Measurements from ENCODE around the gene IL17RA. TPM values are rescaled to one million over a fixed set of nuclear protein-coding genes. Genes with fewer than 3 reads are reported as not detected.

IL17RA gene
- total and polyA plus RNA-seq, 4 donors: 3.0 to 28.3 (median 14.6) TPM

DNA sequence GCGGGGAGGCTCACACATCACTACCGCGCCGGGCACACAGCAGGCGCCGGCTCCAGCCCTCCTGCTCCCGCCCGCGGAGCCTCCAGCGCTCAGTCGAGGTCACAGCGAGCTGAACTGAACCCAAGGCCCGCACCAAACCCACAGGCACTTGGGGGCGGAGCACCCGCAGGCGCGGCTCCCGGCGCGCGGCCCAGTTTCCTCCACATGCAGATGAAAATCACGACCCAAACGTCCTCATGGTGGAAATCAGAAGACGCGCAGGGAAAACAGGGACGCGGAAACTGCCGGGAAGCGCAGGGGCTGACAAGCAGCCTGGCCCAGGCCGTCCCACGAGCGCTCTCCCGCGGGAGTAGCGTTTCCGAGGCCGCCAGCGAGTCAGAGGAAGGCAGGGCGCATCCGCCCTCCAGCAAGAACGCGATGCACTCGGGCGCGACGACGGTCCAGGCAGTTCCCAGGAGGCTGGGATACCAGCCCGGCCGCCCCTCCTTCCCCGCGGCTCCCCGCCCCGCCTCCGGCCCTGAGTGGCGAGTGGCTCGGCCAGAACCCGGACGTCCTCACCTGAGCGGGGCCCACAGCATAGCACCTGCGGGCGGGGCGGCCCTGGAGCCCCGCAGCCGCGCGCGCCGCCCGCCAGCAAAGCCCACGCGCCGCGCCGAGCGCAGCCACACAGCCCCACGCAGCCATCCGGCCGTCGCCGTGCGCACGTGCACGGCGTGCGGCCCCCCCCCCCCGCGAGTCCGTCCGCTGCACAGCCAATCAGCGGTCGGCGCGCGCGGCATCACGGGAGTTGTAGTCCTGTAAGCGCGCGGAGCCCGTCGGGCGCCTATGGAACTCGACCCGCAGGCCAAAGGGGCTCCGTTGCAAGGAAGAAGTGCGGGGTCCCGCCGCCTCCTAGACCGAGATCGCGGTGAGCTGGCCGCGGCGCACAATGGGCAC is 74.0 kb downstream of the IL17RA start, which contains the start of gene HDHD5:
Gene HDHD5, minus strand, starts transcription at position 710 of the 936 bp plus-strand sequence. Its CDS starts 26 bp downstream, at position 684.
- H3K9me3 ChIP-seq (ENCODE audit: control insufficient read depth, low read length): no peaks in the 10 kb centered on the region
- no peaks in the 10 kb centered on the region for H3K4me1 ChIP-seq (ENCODE audit: control insufficient read depth in 1 of 2, insufficient read depth in 2 of 2, low read length in 2 of 2)
- 0 to 1% methylated on average over 80 to 114 of the region's 114 CpGs for WGBS, 2 donors
- peak; percentile 95 for ATAC-seq (ENCODE audit: low FRiP score)
- peak within 1 kb of the TSS; percentile 16 to 46 for H3K27ac ChIP-seq (ENCODE audit: low read depth in 1 of 2, low read length in 2 of 2)
- H3K4me3 ChIP-seq (ENCODE audit: low read length in 2 of 2): peak within 1 kb of the TSS; percentile 48 to 77
- no peaks in the 10 kb centered on the region for H3K36me3 ChIP-seq (ENCODE audit: control insufficient read depth in 1 of 2, insufficient read depth in 2 of 2, low read length in 1 of 2)
- DNase-seq: peak; percentile 94 to 96
- H3K27me3 ChIP-seq (ENCODE audit: control insufficient read depth in 1 of 2, insufficient read depth in 2 of 2, low read length in 1 of 2): no peaks in the 10 kb centered on the region
- intact Hi-C loops (cut with DNase I): loop anchor here in 1 of 2 donors (2.0 kb wide), 1 partner anchor 74 kb away; the partner anchor contains the start of gene IL17RA

GRCh38 chr22:17159504-17159951 is 74.7 kb downstream of the IL17RA start:
- DNase-seq: peak; percentile 58 to 81
- 9 to 11% methylated on average over 27 to 35 of the region's 35 CpGs for WGBS, 2 donors
- no peaks in the 10 kb centered on the region for H3K4me1 ChIP-seq (ENCODE audit: control insufficient read depth in 1 of 2, insufficient read depth in 2 of 2, low read length in 2 of 2)
- ATAC-seq (ENCODE audit: low FRiP score): peak; percentile 70
- H3K27ac ChIP-seq (ENCODE audit: low read depth in 1 of 2, low read length in 2 of 2): peak overlapping the region in 1 of 2 donors; percentile 18
- H3K4me3 ChIP-seq (ENCODE audit: low read length in 2 of 2): peak overlapping the region; percentile 48 to 77
- no peaks in the 10 kb centered on the region for H3K9me3 ChIP-seq (ENCODE audit: control insufficient read depth, low read length)
- no peaks in the 10 kb centered on the region for H3K27me3 ChIP-seq (ENCODE audit: control insufficient read depth in 1 of 2, insufficient read depth in 2 of 2, low read length in 1 of 2)
- H3K36me3 ChIP-seq (ENCODE audit: control insufficient read depth in 1 of 2, insufficient read depth in 2 of 2, low read length in 1 of 2): no peaks in the 10 kb centered on the region
- intact Hi-C loops (cut with DNase I): loop anchor here in 1 of 2 donors (2.0 kb wide), 1 partner anchor 75 kb away; the partner anchor contains the start of gene IL17RA

- Histone ChIP-seq H3K36me3 (ENCODE audit: control insufficient read depth in 1 of 2, insufficient read depth in 2 of 2, low read length in 1 of 2) (no peaks in the 10 kb centered on the region), H3K9me3 (ENCODE audit: control insufficient read depth, low read length) (no peaks in the 10 kb centered on the region), H3K4me1 (ENCODE audit: control insufficient read depth in 1 of 2, insufficient read depth in 2 of 2, low read length in 2 of 2) (no peaks in the 10 kb centered on the region), H3K4me3 (ENCODE audit: low read length in 2 of 2) (no peak overlapping the region), H3K27me3 (ENCODE audit: control insufficient read depth in 1 of 2, insufficient read depth in 2 of 2, low read length in 1 of 2) (no peaks in the 10 kb centered on the region), H3K27ac (ENCODE audit: low read depth in 1 of 2, low read length in 2 of 2) (no peak overlapping the region)
- intact Hi-C loops (cut with DNase I): no loop called here
- DNase-seq (peak in 1 of 2 donors; percentile 1), ATAC-seq (ENCODE audit: low FRiP score) (no peak)
- 93 to 99% methylated on average over 3 of the region's 3 CpGs for WGBS, 2 donors
These were observed 77.2 kb downstream of the IL17RA start for GRCh38 chr22:17161991-17162390.

DNA sequence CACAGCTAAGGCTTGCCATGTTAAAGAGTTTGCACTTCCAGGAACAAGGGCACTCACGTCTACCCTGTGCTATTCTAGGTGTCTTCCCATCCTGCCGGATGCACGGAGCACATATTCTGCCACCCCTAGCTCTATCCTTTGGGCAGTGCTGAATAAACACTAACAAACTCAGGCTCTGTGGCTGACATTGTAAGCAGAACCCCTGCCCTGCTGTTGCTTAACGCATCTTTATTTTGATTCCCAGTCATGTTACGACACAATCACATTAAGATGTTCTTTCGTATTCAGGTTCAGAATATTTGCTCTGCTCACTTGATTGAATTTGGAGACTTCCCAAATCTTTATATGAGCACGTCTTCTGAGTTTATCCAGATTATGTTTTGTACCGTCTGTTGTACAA is 77.9 kb downstream of the IL17RA start:
- no peaks in the 10 kb centered on the region for H3K36me3 ChIP-seq (ENCODE audit: control insufficient read depth in 1 of 2, insufficient read depth in 2 of 2, low read length in 1 of 2)
- no peaks in the 10 kb centered on the region for H3K4me1 ChIP-seq (ENCODE audit: control insufficient read depth in 1 of 2, insufficient read depth in 2 of 2, low read length in 2 of 2)
- H3K27me3 ChIP-seq (ENCODE audit: control insufficient read depth in 1 of 2, insufficient read depth in 2 of 2, low read length in 1 of 2): no peaks in the 10 kb centered on the region
- no peak overlapping the region for H3K27ac ChIP-seq (ENCODE audit: low read depth in 1 of 2, low read length in 2 of 2)
- no peak overlapping the region for H3K4me3 ChIP-seq (ENCODE audit: low read length in 2 of 2)
- ATAC-seq (ENCODE audit: low FRiP score) (no peak), DNase-seq (peak in 1 of 2 donors; percentile 0)
- no peaks in the 10 kb centered on the region for H3K9me3 ChIP-seq (ENCODE audit: control insufficient read depth, low read length)
- intact Hi-C loops (cut with DNase I): no loop called here
- WGBS, 2 donors: 73 to 79% methylated on average over 8 of the region's 8 CpGs

DNA sequence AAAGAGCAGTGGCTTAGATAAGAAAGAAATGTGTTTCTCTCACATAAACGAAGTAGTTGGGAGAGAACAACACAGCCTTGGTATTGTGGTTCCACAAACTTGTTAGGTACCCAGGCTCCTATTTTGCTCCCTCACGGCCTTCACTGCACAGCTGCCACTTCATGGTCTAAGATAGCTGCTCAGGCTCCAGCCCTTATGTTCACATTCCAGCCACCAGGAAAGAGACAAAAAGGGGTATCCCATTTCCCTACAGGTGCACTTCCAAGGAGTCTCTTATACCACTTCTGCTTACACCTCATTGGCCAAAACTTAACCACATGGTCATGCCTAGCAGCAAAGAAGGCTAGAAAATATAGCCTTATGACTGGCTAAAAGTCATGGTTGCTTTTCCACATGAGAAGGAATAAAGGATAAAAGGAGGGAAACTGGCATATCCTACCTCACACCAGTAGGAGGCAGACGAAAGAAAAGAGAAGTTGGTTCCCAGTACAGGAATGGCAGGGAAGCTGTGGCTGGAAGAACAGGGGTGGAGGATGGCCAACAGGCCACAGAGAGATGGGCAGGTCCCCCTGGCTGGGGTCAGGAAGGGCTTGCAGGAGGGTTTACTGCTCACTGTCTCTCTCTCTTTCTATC is 79.7 kb downstream of the IL17RA start:
- Histone ChIP-seq H3K4me1 (ENCODE audit: control insufficient read depth in 1 of 2, insufficient read depth in 2 of 2, low read length in 2 of 2) (no peaks in the 10 kb centered on the region), H3K9me3 (ENCODE audit: control insufficient read depth, low read length) (no peaks in the 10 kb centered on the region), H3K27me3 (ENCODE audit: control insufficient read depth in 1 of 2, insufficient read depth in 2 of 2, low read length in 1 of 2) (no peaks in the 10 kb centered on the region), H3K4me3 (ENCODE audit: low read length in 2 of 2) (no peak overlapping the region), H3K27ac (ENCODE audit: low read depth in 1 of 2, low read length in 2 of 2) (no peak overlapping the region), H3K36me3 (ENCODE audit: control insufficient read depth in 1 of 2, insufficient read depth in 2 of 2, low read length in 1 of 2) (no peaks in the 10 kb centered on the region)
- intact Hi-C loops (cut with DNase I): no loop called here
- WGBS, 2 donors: 84 to 90% methylated on average over 3 of the region's 3 CpGs
- DNase-seq (no peak), ATAC-seq (ENCODE audit: low FRiP score) (no peak)

Other genes with a start within 250 kb of the IL17RA start
- gene GAB4, start 76.8 kb upstream of the IL17RA start, total RNA-seq: not detected
- not detected for gene GAB4, start 76.8 kb upstream of the IL17RA start, polyA plus RNA-seq
- gene TMEM121B, start 36.4 kb downstream of the IL17RA start, total RNA-seq: under 1 TPM; 0.68 to 0.87 TPM
- under 1 TPM; 0.15 to 0.50 TPM for gene TMEM121B, start 36.4 kb downstream of the IL17RA start, polyA plus RNA-seq
- 10 to 100 TPM; 15.1 to 19.2 TPM for gene HDHD5, start 74.3 kb downstream of the IL17RA start, total RNA-seq
- 10 to 100 TPM; 19.5 to 30.6 TPM for gene HDHD5, start 74.3 kb downstream of the IL17RA start, polyA plus RNA-seq
- gene ADA2, start 134.4 kb downstream of the IL17RA start, total RNA-seq: 10 to 100 TPM; 15.7 to 48.7 TPM
- 10 to 100 TPM; 12.4 to 18.9 TPM for gene ADA2, start 134.4 kb downstream of the IL17RA start, polyA plus RNA-seq

Measured in aorta (tissue), 5 donors.